Activated T-cell treated with anti-CD3 and anti-CD28 coated beads, Interleukin-2, amount 50 U/mL, for 4 hours (primary cell): ENCODE measurements around the gene SEMA3E. TPM values are rescaled to one million over a fixed set of nuclear protein-coding genes. Genes with fewer than 3 reads are reported as not detected.
"Not testable (repeated sequence)": the region's sequence is repeated elsewhere in the genome, so short reads cannot be mapped to it uniquely, and the experiment has no call there.

ENCODE experiments used
- ATAC-seq, 2 donors: fragments of 200-7000 bp; cut with Tn5 transposase; one replicate each; pipeline ENCODE4 v1.10.0; 2021
- DNase-seq: peaks from one replicate; pipeline ENCODE4 v3.0.0-alpha.2; 2020
- H3K27me3 Mint-ChIP-seq: one replicate; pipeline ENCODE4 v1.8.0; 2021; ENCODE audit warnings: low read depth, mixed read lengths
- H3K36me3 Mint-ChIP-seq: one replicate; pipeline ENCODE4 v1.8.0; 2022; ENCODE audit warnings: mixed read lengths; ENCODE audit not compliant: insufficient read depth
- H3K4me1 Mint-ChIP-seq: one replicate; pipeline ENCODE4 v1.8.0; 2021; ENCODE audit warnings: low read depth, mixed read lengths
- H3K4me3 Mint-ChIP-seq: one replicate; pipeline ENCODE4 v1.8.0; 2021; ENCODE audit warnings: mild to moderate bottlenecking, moderate library complexity, mixed read lengths
- H3K9me3 Mint-ChIP-seq: one replicate; pipeline ENCODE4 v1.8.0; 2021; ENCODE audit warnings: mixed read lengths
- total RNA-seq, 3 donors: library from RNA; stranded (reverse); gene quantifications; one replicate each; pipeline ENCODE4 v1.2.1, GENCODE V29; 2021

SEMA3E gene
- total RNA-seq, 3 donors from 2014 or later = not detected

DNA sequence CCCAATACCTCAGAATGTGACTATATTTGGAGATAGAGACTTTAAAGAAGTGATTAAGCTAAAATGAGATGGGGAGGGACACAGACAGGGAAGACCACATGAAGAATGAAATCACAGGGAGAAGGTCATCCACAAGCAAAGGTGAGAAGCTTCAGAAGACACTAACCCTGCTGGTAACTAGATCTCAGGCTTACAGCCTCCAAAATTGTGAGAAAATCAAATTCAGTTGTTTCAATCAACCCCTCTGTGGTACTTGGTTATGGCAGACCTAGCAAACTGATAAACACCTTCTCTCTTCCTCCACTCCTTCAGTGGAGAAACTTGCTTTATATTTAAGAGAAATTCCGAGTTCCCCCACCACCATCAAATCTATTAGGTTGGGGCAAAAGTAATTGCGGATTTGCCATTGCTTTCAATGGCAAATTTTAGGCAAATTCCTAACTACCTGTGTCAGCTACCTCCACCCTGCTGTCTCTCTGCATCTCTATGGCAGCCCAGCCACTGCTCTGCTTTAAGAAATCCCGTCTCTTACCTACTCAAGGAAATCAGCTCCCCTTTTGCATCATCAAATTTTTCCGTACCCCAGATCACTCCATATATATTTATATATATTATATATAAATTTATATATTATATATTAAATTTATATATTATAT lies 38.2 kb downstream of the SEMA3E start:
- Mint-ChIP-seq H3K9me3 (peaks cover 6% of the 10 kb centered on the region), H3K4me3 (no peak overlapping the region), H3K27me3 (no peaks in the 10 kb centered on the region), H3K4me1 (no peaks in the 10 kb centered on the region), H3K36me3 (no peaks in the 10 kb centered on the region)
- ATAC-seq (no peak), DNase-seq (no peak)

DNA sequence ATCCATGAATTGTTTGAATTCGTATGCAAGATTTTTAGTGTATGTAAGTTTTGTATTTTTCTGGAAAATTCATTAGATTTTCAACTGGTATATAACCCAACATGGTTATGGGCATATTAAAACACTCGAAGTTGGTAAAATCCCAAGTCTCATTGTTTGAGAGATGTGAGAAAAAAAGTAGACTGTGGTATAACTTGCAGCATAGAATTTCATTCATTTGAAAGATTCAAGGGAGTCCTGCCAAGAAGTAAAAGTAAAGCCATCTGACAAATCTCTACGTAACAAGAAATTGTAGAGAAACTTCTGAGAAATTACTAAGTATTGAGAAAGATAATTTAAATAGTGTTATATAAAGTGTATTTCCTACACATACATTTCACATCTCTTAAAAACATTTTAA lies 40.2 kb downstream of the SEMA3E start:
- Mint-ChIP-seq H3K27me3 (no peaks in the 10 kb centered on the region), H3K9me3 (peaks cover 6% of the 10 kb centered on the region), H3K4me1 (no peaks in the 10 kb centered on the region), H3K4me3 (no peak overlapping the region), H3K36me3 (no peaks in the 10 kb centered on the region)
- DNase-seq (no peak), ATAC-seq (no peak)

DNA sequence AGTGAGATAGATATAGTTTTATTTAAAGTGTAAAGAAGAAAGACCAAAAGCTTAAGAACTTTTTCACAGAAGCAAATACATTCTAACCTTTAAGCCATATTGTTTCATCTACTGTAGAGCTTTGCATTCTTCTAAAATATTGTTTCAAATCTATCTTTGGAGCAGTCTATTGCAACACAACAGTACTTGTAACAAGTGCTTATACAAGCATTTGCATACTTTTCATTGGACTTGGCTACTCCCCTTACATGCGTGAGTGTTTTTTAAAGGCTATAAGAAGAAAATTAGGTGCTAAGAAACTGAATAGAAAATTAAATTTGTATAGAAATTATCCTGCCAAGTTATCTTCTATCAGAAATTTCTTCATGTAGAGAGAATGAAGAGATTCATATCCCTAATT lies 45.3 kb downstream of the SEMA3E start:
- Mint-ChIP-seq H3K4me1 (no peaks in the 10 kb centered on the region), H3K27me3 (no peaks in the 10 kb centered on the region), H3K4me3 (no peak overlapping the region), H3K36me3 (no peaks in the 10 kb centered on the region), H3K9me3 (peaks cover 6% of the 10 kb centered on the region)
- ATAC-seq = no peak
- no peak for DNase-seq

DNA sequence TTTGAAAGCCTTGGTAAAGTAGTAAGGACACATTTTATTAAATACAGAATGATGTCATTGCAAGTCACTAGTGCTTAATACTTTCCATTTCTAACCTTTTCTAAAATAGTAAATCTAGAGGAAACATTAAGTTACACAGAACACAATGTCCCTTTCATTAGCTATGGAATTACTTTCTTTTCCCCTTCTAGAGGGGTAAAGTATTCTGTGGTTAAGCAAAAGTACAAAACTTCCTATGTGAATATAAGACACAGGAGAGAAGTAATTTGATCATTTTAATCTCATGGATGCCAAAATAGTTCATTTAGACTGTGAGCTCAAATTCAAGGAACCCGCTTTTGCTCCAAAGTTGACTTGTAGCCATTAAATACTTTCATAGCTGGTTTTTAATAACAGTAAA lies 49.8 kb downstream of the SEMA3E start:
- Mint-ChIP-seq H3K36me3 (no peaks in the 10 kb centered on the region), H3K27me3 (no peaks in the 10 kb centered on the region)
- ATAC-seq = no peak

DNA sequence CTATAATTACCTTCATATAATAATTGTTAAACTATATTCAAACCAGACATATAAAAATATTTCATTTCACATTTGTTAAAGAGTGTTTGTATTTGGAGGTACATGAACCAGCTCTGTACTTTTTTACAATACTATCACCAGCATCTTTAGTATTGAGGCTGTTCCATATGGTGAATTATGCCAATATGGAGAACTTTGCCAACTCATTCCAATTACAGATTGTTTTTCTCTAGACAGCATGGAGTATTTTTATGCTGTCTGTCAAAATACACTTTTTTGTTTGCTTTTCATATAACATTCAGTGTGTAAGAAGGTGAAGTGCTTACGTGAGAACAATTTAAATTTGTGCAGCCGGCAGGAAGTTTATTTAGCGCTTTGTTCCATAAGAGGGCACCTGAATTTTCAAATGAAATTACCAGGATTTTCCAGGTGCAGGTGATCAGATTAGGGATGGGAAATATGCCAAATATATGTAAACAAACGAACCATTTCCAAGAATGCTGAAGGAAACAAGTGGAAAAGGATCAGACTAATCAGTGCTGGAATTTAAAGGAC lies 54.9 kb downstream of the SEMA3E start:
- H3K9me3 Mint-ChIP-seq = no peaks in the 10 kb centered on the region

More for the DNA sequence above, 49.8 kb downstream of the SEMA3E start:
- Mint-ChIP-seq H3K4me3 (no peak overlapping the region), H3K9me3 (no peaks in the 10 kb centered on the region), H3K4me1 (no peaks in the 10 kb centered on the region)
- no peak for DNase-seq

DNA sequence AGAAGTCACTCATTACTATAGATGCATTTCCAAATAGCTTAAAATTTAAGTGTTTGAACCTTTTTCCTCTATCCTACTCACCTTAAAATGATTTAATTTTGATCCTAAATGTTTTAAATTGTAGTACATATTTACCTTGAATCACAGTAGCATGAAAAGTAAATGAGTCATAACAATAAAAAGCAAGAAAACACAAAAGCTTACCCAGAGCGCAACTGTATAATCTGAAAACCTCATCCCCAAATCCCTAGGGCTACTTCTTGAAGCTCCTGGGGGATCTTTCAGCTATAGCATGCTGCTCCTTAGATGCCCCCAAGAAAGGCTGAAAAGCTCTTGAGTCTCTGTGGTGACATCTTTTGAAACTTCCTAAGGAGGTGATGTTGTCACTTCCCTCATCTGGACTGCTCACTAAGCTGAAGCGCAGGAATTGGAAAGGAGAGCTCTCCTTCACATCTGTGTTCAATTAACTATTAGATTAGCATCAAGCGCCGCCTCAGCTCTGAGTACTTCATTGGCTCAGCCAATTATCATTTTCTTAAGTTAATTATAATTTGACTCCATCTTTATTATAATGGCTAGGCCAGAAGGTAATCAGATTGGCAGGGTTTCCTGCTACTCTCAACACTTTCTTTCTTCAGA lies 60.2 kb downstream of the SEMA3E start:
- Mint-ChIP-seq H3K27me3 (no peaks in the 10 kb centered on the region), H3K4me3 (no peak overlapping the region), H3K9me3 (peaks cover 8% of the 10 kb centered on the region), H3K36me3 (no peaks in the 10 kb centered on the region), H3K4me1 (no peaks in the 10 kb centered on the region)
- no peak for DNase-seq
- no peak for ATAC-seq

More for the DNA sequence above, 54.9 kb downstream of the SEMA3E start:
- H3K36me3 Mint-ChIP-seq = no peaks in the 10 kb centered on the region
- no peak for DNase-seq
- H3K4me3 Mint-ChIP-seq = no peak overlapping the region
- no peak for ATAC-seq
- no peaks in the 10 kb centered on the region for H3K4me1 Mint-ChIP-seq
- no peaks in the 10 kb centered on the region for H3K27me3 Mint-ChIP-seq

DNA sequence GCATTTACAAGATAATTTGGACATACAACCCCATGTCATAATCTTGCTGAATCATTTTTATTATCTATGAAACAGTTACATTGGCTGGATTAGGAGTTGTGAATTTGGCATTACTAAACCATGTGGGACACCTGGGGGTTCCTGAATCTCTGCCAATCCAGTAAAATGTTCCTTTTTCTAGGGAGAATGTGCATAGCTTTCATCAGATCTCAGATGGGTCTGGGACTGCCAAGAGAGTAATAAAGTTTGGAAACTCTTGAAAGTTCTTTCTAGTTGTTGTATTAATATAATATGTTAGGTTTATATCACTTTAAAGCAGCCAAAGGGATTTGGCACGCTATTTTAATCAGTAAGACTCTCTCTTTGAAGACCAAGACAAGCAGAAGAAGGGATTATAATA lies 62.7 kb downstream of the SEMA3E start:
- DNase-seq (no peak), ATAC-seq (no peak)
- no peaks in the 10 kb centered on the region for H3K27me3 Mint-ChIP-seq
- H3K9me3 Mint-ChIP-seq = peaks cover 9% of the 10 kb centered on the region
- H3K4me1 Mint-ChIP-seq = no peaks in the 10 kb centered on the region
- H3K36me3 Mint-ChIP-seq = no peaks in the 10 kb centered on the region
- H3K4me3 Mint-ChIP-seq = no peak overlapping the region

DNA sequence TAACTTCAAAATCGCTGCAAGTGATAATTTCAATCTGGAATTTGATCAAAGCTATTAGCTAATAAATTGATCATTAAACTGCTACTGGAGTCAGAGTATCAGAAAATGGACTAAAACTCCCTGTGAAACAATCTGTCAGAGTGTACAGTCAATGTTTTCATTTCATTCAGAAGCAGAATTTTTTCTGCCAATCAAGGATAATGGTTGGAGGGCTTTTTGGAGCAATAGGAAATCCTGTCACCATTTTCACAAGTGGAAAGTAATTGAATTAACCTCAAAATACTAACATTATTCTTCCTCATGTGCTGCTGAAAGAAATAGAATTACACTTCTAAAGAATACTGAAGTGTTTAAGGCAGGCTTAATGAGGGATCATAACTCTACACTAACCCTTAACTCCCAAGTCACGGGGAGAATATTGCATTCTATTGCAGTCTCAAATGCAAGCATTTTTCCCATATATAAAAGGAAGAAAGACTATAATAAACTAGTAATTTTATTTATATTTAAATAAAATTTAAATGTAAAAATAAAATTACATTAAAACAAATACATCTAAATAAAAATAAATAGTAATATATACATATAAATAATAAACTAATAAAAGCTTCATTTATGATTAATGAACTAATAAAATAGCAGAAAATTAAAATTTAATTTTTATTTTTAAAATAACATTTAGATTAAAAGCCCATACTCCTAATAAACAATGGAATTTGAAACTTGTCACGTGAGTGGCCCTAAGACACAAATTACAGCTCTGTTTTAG lies 67.1 kb downstream of the SEMA3E start:
- no peaks in the 10 kb centered on the region for H3K4me1 Mint-ChIP-seq
- ATAC-seq (no peak), DNase-seq (no peak)
- H3K27me3 Mint-ChIP-seq = no peaks in the 10 kb centered on the region
- peaks cover 13% of the 10 kb centered on the region for H3K9me3 Mint-ChIP-seq
- no peak overlapping the region for H3K4me3 Mint-ChIP-seq
- H3K36me3 Mint-ChIP-seq = no peaks in the 10 kb centered on the region

DNA sequence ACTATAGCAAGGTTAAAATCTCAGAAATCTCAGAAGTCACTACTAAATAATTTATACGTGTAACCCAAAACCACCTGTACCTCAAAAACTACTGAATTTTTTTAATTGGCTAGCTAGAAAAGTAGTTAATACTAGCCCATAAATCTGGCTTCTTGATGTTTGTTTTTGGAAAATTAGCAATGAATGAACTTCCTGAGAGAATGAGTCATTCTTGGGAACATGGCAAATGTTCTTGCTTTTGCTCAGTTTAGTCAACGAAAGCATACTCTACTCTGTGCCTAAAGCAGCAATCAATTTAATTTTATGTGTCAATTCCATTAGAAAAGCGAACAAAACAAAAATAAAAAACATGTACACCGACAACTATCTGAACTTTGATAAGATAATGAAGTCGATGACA lies 69.2 kb downstream of the SEMA3E start:
- DNase-seq (no peak), ATAC-seq (no peak)
- Mint-ChIP-seq H3K4me1 (no peaks in the 10 kb centered on the region), H3K9me3 (peaks cover 7% of the 10 kb centered on the region), H3K4me3 (no peak overlapping the region), H3K27me3 (no peaks in the 10 kb centered on the region), H3K36me3 (no peaks in the 10 kb centered on the region)

DNA sequence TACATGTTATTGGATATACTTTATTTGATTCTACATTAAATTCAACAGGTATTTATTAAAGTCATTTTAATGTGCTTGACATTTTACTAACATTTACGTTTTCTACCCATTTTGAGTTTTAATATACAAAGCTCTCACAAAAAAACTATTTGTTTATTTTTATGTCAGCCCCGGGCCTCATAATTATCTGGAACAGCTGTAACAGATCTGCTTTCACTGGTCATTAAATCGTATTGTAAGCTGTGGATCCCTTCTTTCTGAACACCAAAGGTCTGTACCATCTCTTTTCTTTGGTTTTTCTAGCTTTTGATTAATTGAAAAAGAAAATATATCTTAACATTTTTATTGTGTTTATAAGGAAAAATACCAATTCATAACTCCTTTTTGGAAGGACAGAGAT lies 73.5 kb downstream of the SEMA3E start:
- peaks cover 8% of the 10 kb centered on the region for H3K9me3 Mint-ChIP-seq
- no peak overlapping the region for H3K4me3 Mint-ChIP-seq
- no peaks in the 10 kb centered on the region for H3K27me3 Mint-ChIP-seq
- H3K4me1 Mint-ChIP-seq = no peaks in the 10 kb centered on the region
- H3K36me3 Mint-ChIP-seq = no peaks in the 10 kb centered on the region
- no peak for ATAC-seq
- no peak for DNase-seq

DNA sequence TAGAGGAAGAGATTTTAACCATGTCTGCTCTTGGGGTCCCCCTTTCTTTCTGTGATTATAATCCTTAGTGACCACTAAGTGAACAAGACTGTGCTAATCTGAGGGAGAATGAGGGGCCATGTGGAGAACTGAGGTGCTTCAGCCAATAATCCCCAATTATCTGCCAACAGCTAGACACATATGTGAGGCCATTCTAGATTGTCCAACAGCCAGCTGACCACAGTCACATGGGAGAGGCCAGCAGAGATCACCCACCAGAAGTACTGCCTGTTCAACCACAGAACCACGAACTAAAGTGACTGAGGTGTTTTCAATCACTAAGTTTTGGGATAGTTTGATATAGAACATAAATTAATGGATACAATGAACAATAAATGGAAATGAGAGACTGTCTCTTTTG lies 74.3 kb downstream of the SEMA3E start:
- Mint-ChIP-seq H3K27me3 (no peaks in the 10 kb centered on the region), H3K9me3 (peaks cover 7% of the 10 kb centered on the region), H3K36me3 (no peaks in the 10 kb centered on the region), H3K4me3 (no peak overlapping the region), H3K4me1 (no peaks in the 10 kb centered on the region)
- DNase-seq (no peak), ATAC-seq (no peak)

DNA sequence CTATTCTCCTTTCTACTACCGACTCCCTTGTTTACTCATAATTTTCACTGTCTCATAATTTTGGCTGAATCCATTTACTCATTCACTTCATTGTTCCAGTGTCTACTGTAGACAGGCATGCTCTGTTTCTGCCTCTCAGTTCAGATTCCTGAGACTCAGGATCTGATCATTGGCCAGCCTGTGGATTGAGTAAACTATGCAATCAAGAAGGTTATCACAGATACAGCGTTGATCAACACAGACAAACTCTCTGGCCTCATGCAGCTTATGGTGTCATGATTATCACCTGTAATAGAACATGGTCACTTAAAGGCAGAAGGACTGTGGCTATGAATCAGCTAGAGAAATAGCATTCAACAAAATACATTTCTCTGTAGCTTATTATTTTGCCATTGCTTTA lies 86.0 kb downstream of the SEMA3E start:
- no peak for ATAC-seq
- Mint-ChIP-seq H3K9me3 (peaks cover 11% of the 10 kb centered on the region), H3K4me3 (no peak overlapping the region), H3K27me3 (no peaks in the 10 kb centered on the region), H3K4me1 (no peaks in the 10 kb centered on the region), H3K36me3 (no peaks in the 10 kb centered on the region)
- no peak for DNase-seq

DNA sequence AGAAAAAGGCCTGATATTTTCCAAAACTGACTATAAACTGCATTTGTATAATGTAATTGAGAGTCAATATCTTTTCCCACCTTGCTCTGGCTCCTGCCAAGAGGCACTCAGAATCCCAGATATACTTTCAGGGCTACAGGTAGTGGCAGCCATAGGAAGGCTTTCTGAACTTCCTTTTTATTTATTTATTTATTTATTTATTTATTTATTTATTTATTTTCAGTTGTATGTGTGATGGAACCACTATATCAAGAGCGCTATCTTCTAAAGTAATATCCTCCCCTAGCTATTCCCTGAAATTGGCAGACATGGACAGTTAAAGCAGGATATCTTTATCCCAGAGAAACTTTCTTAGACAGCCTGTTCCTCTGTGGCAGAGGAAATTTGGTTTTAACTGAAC lies 86.7 kb downstream of the SEMA3E start:
- no peak overlapping the region for H3K4me3 Mint-ChIP-seq
- no peaks in the 10 kb centered on the region for H3K36me3 Mint-ChIP-seq
- peaks cover 11% of the 10 kb centered on the region for H3K9me3 Mint-ChIP-seq
- H3K4me1 Mint-ChIP-seq = no peaks in the 10 kb centered on the region
- no peaks in the 10 kb centered on the region for H3K27me3 Mint-ChIP-seq
- DNase-seq (no peak), ATAC-seq (no peak)

DNA sequence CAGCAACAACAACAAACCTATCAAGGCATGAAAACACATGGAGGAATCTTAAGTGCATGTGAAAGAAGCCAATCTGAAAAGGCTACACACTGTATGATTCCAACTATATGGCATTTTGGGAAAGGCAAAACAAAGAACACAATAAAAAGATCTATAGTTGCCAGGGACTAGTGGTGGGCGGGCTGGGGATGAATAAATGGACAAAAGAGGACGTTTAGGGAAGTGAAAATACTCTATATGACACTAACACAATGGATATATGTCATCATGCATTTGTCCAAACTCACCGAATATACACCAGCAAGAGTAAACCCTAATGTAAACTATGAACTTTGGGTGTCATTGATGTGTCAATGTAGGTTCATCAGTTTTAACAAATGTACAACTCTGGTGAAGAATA lies 89.1 kb downstream of the SEMA3E start:
- Mint-ChIP-seq H3K4me3 (no peak overlapping the region), H3K9me3 (peaks cover 5% of the 10 kb centered on the region)
- ATAC-seq = no peak

DNA sequence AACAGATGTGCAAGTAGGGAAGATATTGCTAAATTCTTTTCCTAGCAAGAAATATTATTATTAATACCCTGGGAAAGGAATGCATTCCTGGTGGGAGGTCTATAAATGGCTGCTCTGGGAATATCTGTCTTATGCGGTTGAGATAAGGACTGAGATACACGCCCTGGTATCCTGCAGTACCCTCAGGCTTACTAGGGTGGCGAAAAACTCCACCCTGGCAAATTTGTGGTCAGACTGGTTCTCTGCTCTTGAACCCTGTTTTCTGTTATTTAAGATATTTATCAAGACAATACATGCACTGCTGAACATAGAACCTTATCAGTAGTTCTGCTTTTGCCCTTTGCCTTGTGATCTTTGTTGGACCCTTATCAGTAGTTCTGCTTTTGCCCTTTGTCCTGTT lies 96.4 kb downstream of the SEMA3E start:
- not testable (repeated sequence) for H3K4me3 Mint-ChIP-seq, DNase-seq, ATAC-seq, H3K36me3 Mint-ChIP-seq, H3K27me3 Mint-ChIP-seq, H3K4me1 Mint-ChIP-seq
- H3K9me3 Mint-ChIP-seq = peaks cover 17% of the 10 kb centered on the region

More for the DNA sequence above, 89.1 kb downstream of the SEMA3E start:
- Mint-ChIP-seq H3K36me3 (no peaks in the 10 kb centered on the region), H3K27me3 (no peaks in the 10 kb centered on the region), H3K4me1 (no peaks in the 10 kb centered on the region)
- DNase-seq = no peak
